BJ (cell line): ENCODE measurements around the gene RERE. TPM values are rescaled to one million over a fixed set of nuclear protein-coding genes. Genes with fewer than 3 reads are reported as not detected.
A peak's percentile ranks its signal among the peaks of the same experiment; 100 is the strongest.

Source experiments
- CTCF ChIA-PET: fragments of 350-600 bp; formaldehyde crosslinking; extraction: SDS; loops from one replicate; lab custom pipeline; 2021; ENCODE audit warnings: antibody characterized with exemption, inconsistent platforms; lab: Yijun Ruan, JAX
- POLR2A ChIA-PET: fragments of 300-600 bp; sonication (Branson Sonifier 250); formaldehyde crosslinking; extraction: SDS; loops from one replicate; lab custom pipeline; 2021; ENCODE audit warnings: antibody characterized with exemption; lab: Charles Lee
- DNase-seq: peaks from one replicate; pipeline ENCODE4 v3.0.0-alpha.2; 2011; ENCODE audit warnings: low read depth
- H3K27me3 ChIP-seq: 2 replicates; pipeline ENCODE4 v1.6.0; 2011; ENCODE audit warnings: low read length; ENCODE audit not compliant: control insufficient read depth, insufficient read depth
- H3K36me3 ChIP-seq: 2 replicates; pipeline ENCODE4 v1.5.1; 2011; ENCODE audit warnings: low read length; ENCODE audit not compliant: control insufficient read depth, insufficient read depth
- H3K4me3 ChIP-seq: 2 replicates; pipeline ENCODE4 v1.5.1; 2011; ENCODE audit warnings: low read depth, mild to moderate bottlenecking, control low read depth, low read length
- CTCF ChIP-seq: IDR thresholded peaks from 2 replicates; pipeline ENCODE4 v1.5.1; 2011; ENCODE audit warnings: low read depth, mild to moderate bottlenecking, control low read depth, inconsistent platforms, low read length, moderate library complexity; ENCODE audit not compliant: insufficient read depth
- polyA plus RNA-seq: library from polyadenylated mRNA; depleted of rRNA; stranded (reverse); fragments of >200 nt; gene quantifications from 2 replicates; pipeline ENCODE4 v1.2.3, GENCODE V29; 2011

RERE gene
- polyA plus RNA-seq, 1 experiment = 3.8 TPM

GRCh38 chr1:8314346-8315280 is 502.8 kb downstream of the RERE start:
- no peaks in the 10 kb centered on the region for H3K36me3 ChIP-seq
- ChIA-PET CTCF (interaction anchor here (0.5 to 7.0 kb wide), 40 partner anchors 9 to 392 kb away, joined by 3 to 114 read pairs (median 4); partner anchors contain the start of gene ERRFI1), POLR2A (interaction anchor here (0.7 to 1.2 kb wide), 2 partner anchors 295 kb away, joined by 3 read pairs; no protein-coding TSS in a partner anchor)
- TF ChIP-seq CTCF = peak; percentile 89
- no peaks in the 10 kb centered on the region for H3K27me3 ChIP-seq
- no peak overlapping the region for H3K4me3 ChIP-seq
- DNase-seq = no peak

GRCh38 chr1:8313231-8313630 is 504.2 kb downstream of the RERE start:
- DNase-seq = no peak
- H3K27me3 ChIP-seq = no peaks in the 10 kb centered on the region
- TF ChIP-seq CTCF = no peak
- ChIA-PET POLR2A (no interaction called here), CTCF (interaction anchor here (1.0 to 7.0 kb wide), 9 partner anchors 12 to 338 kb away, joined by 4 to 114 read pairs (median 6); no protein-coding TSS in a partner anchor)
- no peak overlapping the region for H3K4me3 ChIP-seq
- H3K36me3 ChIP-seq = no peaks in the 10 kb centered on the region

- CTCF ChIA-PET = interaction anchor here (0.6 to 7.0 kb wide), 10 partner anchors 10 to 337 kb away, joined by 3 to 114 read pairs (median 10); no protein-coding TSS in a partner anchor
- Histone ChIP-seq H3K27me3 (no peaks in the 10 kb centered on the region), H3K36me3 (no peaks in the 10 kb centered on the region), H3K4me3 (no peak overlapping the region)
- TF ChIP-seq CTCF = no peak
- no peak for DNase-seq
- POLR2A ChIA-PET = no interaction called here
These were observed 504.9 kb downstream of the RERE start for GRCh38 chr1:8312235-8313218.

- POLR2A ChIA-PET = interaction anchor here (0.6 kb wide), 1 partner anchor 23 kb away, joined by 6 read pairs; no protein-coding TSS in a partner anchor
- TF ChIP-seq CTCF = no peak
- Histone ChIP-seq H3K36me3 (no peaks in the 10 kb centered on the region), H3K27me3 (no peaks in the 10 kb centered on the region), H3K4me3 (no peak overlapping the region)
- CTCF ChIA-PET = interaction anchor here (1.2 to 3.8 kb wide), 4 partner anchors 9 to 336 kb away, joined by 4 to 16 read pairs (median 10); no protein-coding TSS in a partner anchor
- no peak for DNase-seq
These were observed 506.2 kb downstream of the RERE start for GRCh38 chr1:8311068-8311718.
